Liver (tissue), 9 donors: ENCODE results near the gene VAV3. TPM values are rescaled to one million over a fixed set of nuclear protein-coding genes. Genes with fewer than 3 reads are reported as not detected.

ENCODE experiments used
- DNase-seq: peaks from one replicate; pipeline ENCODE4 v3.0.0-alpha.2; 2017; ENCODE audit warnings: low spot score
- H3K27ac ChIP-seq, 2 donors: one replicate each; pipeline ENCODE4 v1.7.0; 2013; ENCODE audit warnings: inconsistent platforms in 2 of 2, low read length in 2 of 2, control low read depth in 1 of 2, low read depth in 1 of 2, mild to moderate bottlenecking in 1 of 2
- H3K27me3 ChIP-seq, 4 donors: one replicate each; pipeline versions ENCODE4 v1.6.1 to v1.7.0; 2013; ENCODE audit warnings: low read length in 3 of 4, inconsistent platforms in 1 of 4, mild to moderate bottlenecking in 1 of 4, moderate library complexity in 1 of 4; ENCODE audit not compliant: control insufficient read depth in 4 of 4, insufficient read depth in 4 of 4
- H3K36me3 ChIP-seq, 4 donors: one replicate each; pipeline versions ENCODE4 v1.6.1 to v1.7.0; 2013; ENCODE audit warnings: low read length in 3 of 4, mild to moderate bottlenecking in 3 of 4, low read depth in 1 of 4, moderate library complexity in 1 of 4; ENCODE audit not compliant: control insufficient read depth in 4 of 4, insufficient read depth in 3 of 4
- H3K4me1 ChIP-seq, 4 donors: one replicate each; pipeline versions ENCODE4 v1.6.1 to v1.7.0; 2013; ENCODE audit warnings: low read length in 3 of 4, mild to moderate bottlenecking in 3 of 4, moderate library complexity in 1 of 4; ENCODE audit not compliant: control insufficient read depth in 4 of 4, insufficient read depth in 4 of 4
- H3K4me3 ChIP-seq, 3 donors: one replicate each; pipeline versions ENCODE4 v1.6.1 to v1.7.0; 2013; ENCODE audit warnings: low read length in 3 of 3, control low read depth in 1 of 3, low read depth in 1 of 3, mild to moderate bottlenecking in 1 of 3
- H3K9ac ChIP-seq, 2 donors: one replicate each; pipeline ENCODE4 v1.7.0; 2013; ENCODE audit warnings: low read length in 2 of 2, mild to moderate bottlenecking in 2 of 2, moderate library complexity in 2 of 2, control low read depth in 1 of 2, low read depth in 1 of 2
- H3K9me3 ChIP-seq, 4 donors: one replicate each; pipeline versions ENCODE4 v1.6.1 to v1.7.0; 2013; ENCODE audit warnings: low read length in 3 of 4; ENCODE audit not compliant: control insufficient read depth in 4 of 4
- ATF3 ChIP-seq: IDR thresholded peaks from 2 replicates; pipeline ENCODE4 v1.6.1; 2016; ENCODE audit warnings: antibody characterized with exemption
- FOXA1 ChIP-seq: IDR thresholded peaks from 2 replicates; pipeline ENCODE4 v1.6.1; 2016; ENCODE audit warnings: antibody characterized with exemption
- FOXA2 ChIP-seq: IDR thresholded peaks from 2 replicates; pipeline ENCODE4 v1.6.1; 2016; ENCODE audit warnings: antibody characterized with exemption
- GABPA ChIP-seq, 2 donors: IDR thresholded peaks in 1 of 2; conservative IDR thresholded peaks in 1 of 2; 2 replicates each; pipeline ENCODE4 v1.6.1; 2016; ENCODE audit warnings: antibody characterized with exemption in 2 of 2, mild to moderate bottlenecking in 1 of 2, moderate library complexity in 1 of 2
- HNF4A ChIP-seq, 2 donors: conservative IDR thresholded peaks; 2 replicates each; pipeline ENCODE4 v1.6.1; 2016; ENCODE audit warnings: antibody characterized with exemption in 2 of 2, mild to moderate bottlenecking in 2 of 2
- HNF4G ChIP-seq: IDR thresholded peaks from 2 replicates; pipeline ENCODE4 v1.6.1; 2016; ENCODE audit warnings: antibody characterized with exemption
- JUND ChIP-seq, 2 donors: IDR thresholded peaks; 2 replicates each; pipeline ENCODE4 v1.6.1; 2016; ENCODE audit warnings: antibody characterized with exemption in 2 of 2
- NR2F2 ChIP-seq: IDR thresholded peaks from 2 replicates; pipeline ENCODE4 v1.6.1; 2016; ENCODE audit warnings: antibody characterized with exemption
- RAD21 ChIP-seq, 2 donors: IDR thresholded peaks; 2 replicates each; pipeline ENCODE4 v1.6.1; 2016; ENCODE audit warnings: antibody characterized with exemption in 2 of 2, mild to moderate bottlenecking in 2 of 2
- TAF1 ChIP-seq: conservative IDR thresholded peaks from 2 replicates; pipeline ENCODE4 v1.6.1; 2016; ENCODE audit warnings: antibody characterized with exemption, mild to moderate bottlenecking
- whole genome bisulfite sequencing: extraction: QIAGEN DNeasy Blood & Tissue Kit; methylation state at CpG from one replicate; pipeline ENCODE4 v1.1.7; 2013; 5-methylcytosine and 5-hydroxymethylcytosine counted together
- polyA plus RNA-seq, 2 donors: library from polyadenylated mRNA; stranded (reverse) in 1 of 2; unstranded in 1 of 2; fragments of 200-250 nt in 1 of 2; fragments of >200 nt in 1 of 2; fragmentation: Nextera tagmentation in 1 of 2; extraction: Ambion mirVana in 1 of 2; gene quantifications; one replicate each; pipeline versions ENCODE4 v1.2.1 to v1.2.3, GENCODE V29; 2013 to 2015
- total RNA-seq, 2 donors: library from RNA; depleted of rRNA; stranded (reverse); fragments of >200 nt; gene quantifications; one replicate each; pipeline ENCODE4 v1.2.3, GENCODE V29; 2014
- TF ChIP-seq, protein P1 (sequence below): IDR thresholded peaks from 2 replicates; pipeline ENCODE4 v1.6.1; 2016; ENCODE audit warnings: antibody characterized with exemption
- TF ChIP-seq, protein P2 (sequence below): IDR thresholded peaks from 2 replicates; pipeline ENCODE4 v1.6.1; 2016; ENCODE audit warnings: antibody characterized with exemption, mild to moderate bottlenecking
- TF ChIP-seq, protein P3 (sequence below): IDR thresholded peaks from 2 replicates; pipeline ENCODE4 v1.6.1; 2016; ENCODE audit warnings: antibody characterized with exemption
- donor health status: healthy.
- donor health status: healthy.
- donor health status: healthy.
- donor health status: healthy.
- donor health status: healthy.

VAV3 gene
- total and polyA plus RNA-seq, 4 donors = 0.46 to 4.8 (median 2.7) TPM

- no peak overlapping the region for H3K27ac ChIP-seq
- 59% methylated on average over 1 of the region's 1 CpG for WGBS
- no peaks in the 10 kb centered on the region for H3K36me3 ChIP-seq
- H3K4me1 ChIP-seq = no peaks in the 10 kb centered on the region
- no peaks in the 10 kb centered on the region for H3K9me3 ChIP-seq
- H3K27me3 ChIP-seq = peaks cover 0 to 3% (median 0%) of the 10 kb centered on the region in 4 donors
- no peak for DNase-seq
- no peak for TF ChIP-seq FOXA2
- no peak for TF ChIP-seq HNF4A (conservative IDR thresholded peaks at IDR 0.05)
- H3K9ac ChIP-seq = no peak overlapping the region
- H3K4me3 ChIP-seq = no peak overlapping the region
Measured at GRCh38 chr1:107807405-107807804, 157.6 kb downstream of the VAV3 start.

GRCh38 chr1:107806902-107807301 is 158.1 kb downstream of the VAV3 start:
- no peaks in the 10 kb centered on the region for H3K4me1 ChIP-seq
- H3K27ac ChIP-seq = no peak overlapping the region

More at GRCh38 chr1:107806902-107807301, 158.1 kb downstream of the VAV3 start:
- Histone ChIP-seq H3K9me3 (no peaks in the 10 kb centered on the region), H3K4me3 (no peak overlapping the region), H3K9ac (no peak overlapping the region), H3K36me3 (no peaks in the 10 kb centered on the region), H3K27me3 (peaks cover 0 to 3% (median 0%) of the 10 kb centered on the region in 4 donors)
- 67% methylated on average over 4 of the region's 4 CpGs for WGBS
- TF ChIP-seq TAF1 (no peak), HNF4A (conservative IDR thresholded peaks at IDR 0.05) (no peak), ATF3 (no peak), NR2F2 (no peak), RAD21 (IDR thresholded peaks at IDR 0.05) (no peak), JUND (IDR thresholded peaks at IDR 0.05) (no peak), HNF4G (no peak), FOXA2 (no peak), FOXA1 (no peak), GABPA (IDR thresholded peaks at IDR 0.05 in 1 of 2, conservative IDR thresholded peaks at IDR 0.05 in 1 of 2) (no peak)
- TF ChIP-seq, protein P1, sequence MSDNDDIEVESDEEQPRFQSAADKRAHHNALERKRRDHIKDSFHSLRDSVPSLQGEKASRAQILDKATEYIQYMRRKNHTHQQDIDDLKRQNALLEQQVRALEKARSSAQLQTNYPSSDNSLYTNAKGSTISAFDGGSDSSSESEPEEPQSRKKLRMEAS = no peak
- TF ChIP-seq, protein P2, sequence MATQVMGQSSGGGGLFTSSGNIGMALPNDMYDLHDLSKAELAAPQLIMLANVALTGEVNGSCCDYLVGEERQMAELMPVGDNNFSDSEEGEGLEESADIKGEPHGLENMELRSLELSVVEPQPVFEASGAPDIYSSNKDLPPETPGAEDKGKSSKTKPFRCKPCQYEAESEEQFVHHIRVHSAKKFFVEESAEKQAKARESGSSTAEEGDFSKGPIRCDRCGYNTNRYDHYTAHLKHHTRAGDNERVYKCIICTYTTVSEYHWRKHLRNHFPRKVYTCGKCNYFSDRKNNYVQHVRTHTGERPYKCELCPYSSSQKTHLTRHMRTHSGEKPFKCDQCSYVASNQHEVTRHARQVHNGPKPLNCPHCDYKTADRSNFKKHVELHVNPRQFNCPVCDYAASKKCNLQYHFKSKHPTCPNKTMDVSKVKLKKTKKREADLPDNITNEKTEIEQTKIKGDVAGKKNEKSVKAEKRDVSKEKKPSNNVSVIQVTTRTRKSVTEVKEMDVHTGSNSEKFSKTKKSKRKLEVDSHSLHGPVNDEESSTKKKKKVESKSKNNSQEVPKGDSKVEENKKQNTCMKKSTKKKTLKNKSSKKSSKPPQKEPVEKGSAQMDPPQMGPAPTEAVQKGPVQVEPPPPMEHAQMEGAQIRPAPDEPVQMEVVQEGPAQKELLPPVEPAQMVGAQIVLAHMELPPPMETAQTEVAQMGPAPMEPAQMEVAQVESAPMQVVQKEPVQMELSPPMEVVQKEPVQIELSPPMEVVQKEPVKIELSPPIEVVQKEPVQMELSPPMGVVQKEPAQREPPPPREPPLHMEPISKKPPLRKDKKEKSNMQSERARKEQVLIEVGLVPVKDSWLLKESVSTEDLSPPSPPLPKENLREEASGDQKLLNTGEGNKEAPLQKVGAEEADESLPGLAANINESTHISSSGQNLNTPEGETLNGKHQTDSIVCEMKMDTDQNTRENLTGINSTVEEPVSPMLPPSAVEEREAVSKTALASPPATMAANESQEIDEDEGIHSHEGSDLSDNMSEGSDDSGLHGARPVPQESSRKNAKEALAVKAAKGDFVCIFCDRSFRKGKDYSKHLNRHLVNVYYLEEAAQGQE = no peak
- TF ChIP-seq, protein P3, sequence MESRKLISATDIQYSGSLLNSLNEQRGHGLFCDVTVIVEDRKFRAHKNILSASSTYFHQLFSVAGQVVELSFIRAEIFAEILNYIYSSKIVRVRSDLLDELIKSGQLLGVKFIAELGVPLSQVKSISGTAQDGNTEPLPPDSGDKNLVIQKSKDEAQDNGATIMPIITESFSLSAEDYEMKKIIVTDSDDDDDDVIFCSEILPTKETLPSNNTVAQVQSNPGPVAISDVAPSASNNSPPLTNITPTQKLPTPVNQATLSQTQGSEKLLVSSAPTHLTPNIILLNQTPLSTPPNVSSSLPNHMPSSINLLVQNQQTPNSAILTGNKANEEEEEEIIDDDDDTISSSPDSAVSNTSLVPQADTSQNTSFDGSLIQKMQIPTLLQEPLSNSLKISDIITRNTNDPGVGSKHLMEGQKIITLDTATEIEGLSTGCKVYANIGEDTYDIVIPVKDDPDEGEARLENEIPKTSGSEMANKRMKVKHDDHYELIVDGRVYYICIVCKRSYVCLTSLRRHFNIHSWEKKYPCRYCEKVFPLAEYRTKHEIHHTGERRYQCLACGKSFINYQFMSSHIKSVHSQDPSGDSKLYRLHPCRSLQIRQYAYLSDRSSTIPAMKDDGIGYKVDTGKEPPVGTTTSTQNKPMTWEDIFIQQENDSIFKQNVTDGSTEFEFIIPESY = no peak
- DNase-seq = no peak
